GM12878 (cell line): Measurements from ENCODE around the gene C22orf15. TPM values are rescaled to one million over a fixed set of nuclear protein-coding genes. Genes with fewer than 3 reads are reported as not detected.

Source experiments
- ATAC-seq: fragments of 200-7000 bp; cut with Tn5 transposase; 3 replicates; pipeline ENCODE4 v1.9.1; 2020; ENCODE audit warnings: mild to moderate bottlenecking, moderate library complexity
- BruUV-seq: library from RNA; stranded (reverse); fragments of 400-500 nt; replicated peaks from 2 replicates; lab custom pipeline; 2021; lab: Mats Ljungman, UMichigan
- CTCF ChIA-PET: fragments of 300-600 bp; sonication (Branson Sonifier 250); formaldehyde crosslinking; extraction: SDS; loops from one replicate; lab custom pipeline; 2021; ENCODE audit warnings: inconsistent platforms; lab: Yijun Ruan, JAX
- POLR2A ChIA-PET: fragments of 350-600 bp; formaldehyde crosslinking; extraction: SDS; loops from one replicate; lab custom pipeline; 2021; ENCODE audit warnings: inconsistent platforms; lab: Charles Lee
- RAD21 ChIA-PET: fragments of 300-600 bp; sonication (Branson Sonifier 250); formaldehyde crosslinking; loops from one replicate; lab custom pipeline; 2023; ENCODE audit warnings: antibody characterized with exemption; ENCODE audit not compliant: unreplicated experiment; lab: Charles Lee
- SMC1A ChIA-PET: fragments of 300-600 bp; sonication (Branson Sonifier 250); formaldehyde crosslinking; loops from one replicate; lab custom pipeline; 2023; ENCODE audit not compliant: unreplicated experiment, uncharacterized antibody; lab: Charles Lee
- DNase-seq: peaks from one replicate; pipeline ENCODE4 v3.0.0-alpha.2; 2011; ENCODE audit warnings: low read depth, low spot score
- FAIRE-seq: peaks from 3 replicates; lab custom pipeline; 2011; peaks lifted over from hg19 to GRCh38; lab: Jason Lieb, UNC
- H2AFZ ChIP-seq: 2 replicates; pipeline ENCODE4 v1.6.0; 2011; ENCODE audit warnings: low read depth, low read length, control low read depth; ENCODE audit not compliant: control insufficient read depth
- H3K27ac ChIP-seq: 2 replicates; pipeline ENCODE4 v1.5.1; 2011; ENCODE audit warnings: control low read depth; ENCODE audit not compliant: control insufficient read depth, insufficient read depth
- H3K27me3 ChIP-seq, 2 experiments: replicated peaks in 1 of 2; 2 replicates each; pipeline versions ENCODE4 v1.6.0 to v1.6.1; 2011; ENCODE audit warnings: low read length in 1 of 2; ENCODE audit not compliant: control insufficient read depth in 2 of 2, insufficient read depth in 2 of 2
- H3K36me3 ChIP-seq, 2 experiments: 2 replicates each; pipeline ENCODE4 v1.5.1; 2011; ENCODE audit warnings: low read length in 1 of 2; ENCODE audit not compliant: control insufficient read depth in 2 of 2, insufficient read depth in 2 of 2
- H3K4me1 ChIP-seq: 2 replicates; pipeline ENCODE4 v1.6.1; 2011; ENCODE audit warnings: mild to moderate bottlenecking, low read length, moderate library complexity, mixed read lengths; ENCODE audit not compliant: control insufficient read depth, insufficient read depth
- H3K4me2 ChIP-seq: 2 replicates; pipeline ENCODE4 v1.6.0; 2011; ENCODE audit warnings: control low read depth; ENCODE audit not compliant: control insufficient read depth, insufficient read depth
- H3K4me3 ChIP-seq: fragments of 200-600 bp; sonication (generic); 2 replicates; pipeline ENCODE4 v1.5.1; 2016
- H3K79me2 ChIP-seq: 2 replicates; pipeline ENCODE4 v1.6.0; 2011; ENCODE audit warnings: low read length; ENCODE audit not compliant: control insufficient read depth, insufficient read depth
- H3K9ac ChIP-seq: 2 replicates; pipeline ENCODE4 v1.8.0; 2011; ENCODE audit warnings: low read length, control low read depth, mixed read lengths; ENCODE audit not compliant: control insufficient read depth, insufficient read depth
- H3K9me3 ChIP-seq: replicated peaks from 3 replicates; pipeline ENCODE4 v1.5.1; 2011; ENCODE audit warnings: mild to moderate bottlenecking, low read length; ENCODE audit not compliant: control insufficient read depth, insufficient read depth
- H4K20me1 ChIP-seq: 2 replicates; pipeline ENCODE4 v1.6.0; 2011; ENCODE audit not compliant: control insufficient read depth, insufficient read depth
- ATF2 ChIP-seq: IDR thresholded peaks from 2 replicates; pipeline ENCODE4 v1.6.1; 2012; ENCODE audit warnings: low read length, inconsistent platforms
- ATF3 ChIP-seq: IDR thresholded peaks from 2 replicates; pipeline ENCODE4 v1.6.1; 2011; ENCODE audit warnings: low read depth, mild to moderate bottlenecking, low read length, moderate library complexity, borderline replicate concordance; ENCODE audit errors: extremely low read depth
- ETV6 ChIP-seq, 2 experiments: fragments of 450-650 bp in 1 of 2; IDR thresholded peaks in 1 of 2; conservative IDR thresholded peaks in 1 of 2; 2 replicates each; pipeline ENCODE4 v1.6.1; 2014; ENCODE audit warnings: antibody characterized with exemption in 1 of 2, borderline replicate concordance in 1 of 2, low read depth in 1 of 2, mild to moderate bottlenecking in 1 of 2, moderate library complexity in 1 of 2
- HSF1 ChIP-seq: fragments of 150-350 bp; IDR thresholded peaks from 2 replicates; pipeline ENCODE4 v1.6.1; 2014; ENCODE audit warnings: mild to moderate bottlenecking, low read depth, low read length
- IKZF2 ChIP-seq, 2 experiments: fragments of 450-650 bp; IDR thresholded peaks; 2 replicates each; pipeline ENCODE4 v1.6.1; 2017; ENCODE audit warnings: mild to moderate bottlenecking in 2 of 2, moderate library complexity in 2 of 2
- IRF4 ChIP-seq: IDR thresholded peaks from 2 replicates; pipeline ENCODE4 v1.6.1; 2011; ENCODE audit warnings: low read depth, low read length
- LARP7 ChIP-seq: fragments of 450-650 bp; IDR thresholded peaks from 2 replicates; pipeline ENCODE4 v1.6.1; 2017; ENCODE audit warnings: mild to moderate bottlenecking
- MAX ChIP-seq: IDR thresholded peaks from 2 replicates; pipeline ENCODE4 v1.6.1; 2012; ENCODE audit warnings: low read depth, low read length, improper control_type of control experiment
- PKNOX1 ChIP-seq: fragments of 450-650 bp; IDR thresholded peaks from 2 replicates; pipeline ENCODE4 v1.6.1; 2016; ENCODE audit warnings: mild to moderate bottlenecking
- RUNX3 ChIP-seq: IDR thresholded peaks from 2 replicates; pipeline ENCODE4 v1.6.1; 2012; ENCODE audit warnings: low read length, inconsistent platforms
- SUZ12 ChIP-seq: fragments of 200-600 bp; sonication (generic); IDR thresholded peaks from one replicate; pipeline ENCODE4 v1.6.1; 2018; ENCODE audit warnings: antibody characterized with exemption, mild to moderate bottlenecking; ENCODE audit not compliant: unreplicated experiment
- ZNF687 ChIP-seq: fragments of 450-650 bp; IDR thresholded peaks from 2 replicates; pipeline ENCODE4 v1.6.1; 2017; ENCODE audit warnings: mild to moderate bottlenecking, moderate library complexity
- WGBS: methylation state at CpG from one replicate; pipeline ENCODE4 v1.1.6; 2016; ENCODE audit warnings: low lambda C conversion rate; ENCODE audit not compliant: insufficient replicate concordance, insufficient coverage; ENCODE audit errors: missing lambda C conversion rate; 5-methylcytosine and 5-hydroxymethylcytosine counted together
- in situ Hi-C: fragments of 300-500 bp; cut with MboI; formaldehyde crosslinking; loops from 9 replicates; pipeline ENCODE4 v1.14.3; 2018; ENCODE audit warnings: mixed read lengths
- intact Hi-C: fragments of 100-400 bp; cut with micrococcal nuclease; formaldehyde crosslinking; loops from one replicate; pipeline ENCODE4 v1.14.2; 2022; ENCODE audit not compliant: unreplicated experiment
- polyA plus RNA-seq, 11 experiments: library from polyadenylated mRNA; depleted of rRNA in 4 of 11; unstranded in 6 of 11; stranded (reverse) in 5 of 11; fragments of >200 nt; fragmentation: Nextera tagmentation in 4 of 11; fragmentation: Illumina TruSeq in 1 of 11; extraction: Ambion mirVana in 4 of 11; extraction: Trizol in 1 of 11; gene quantifications; 1 replicate in 1 of 11; 2 replicates in 10 of 11; pipeline versions ENCODE4 v1.2.1 to v1.2.3, GENCODE V29; 2011 to 2016; ENCODE audit warnings: inconsistent platforms in 2 of 11, missing spikeins in 2 of 11, low read depth in 1 of 11
- total RNA-seq, 4 experiments: library from RNA; depleted of rRNA in 3 of 4; stranded (reverse); fragments of >200 nt in 3 of 4; fragmentation: Illumina TruSeq in 1 of 4; extraction: Trizol in 1 of 4; gene quantifications; 2 replicates each; pipeline versions ENCODE4 v1.2.1 to v1.2.3, GENCODE V29; 2013 to 2021

Gene C22orf15
- total and polyA plus RNA-seq, 10 of the 15 experiments (the other 5 are each of a cell fraction or from before 2014, with no cell fraction given) = 0.05 to 0.47 (median 0.13) TPM; not detected in 3

GRCh38 chr22:23801238-23801821 lies 38.5 kb downstream of the C22orf15 start:
- Histone ChIP-seq H3K4me1 (peaks cover 83% of the 10 kb centered on the region), H3K36me3 (peaks cover 18 to 31% of the 10 kb centered on the region in 2 experiments), H4K20me1 (no peaks in the 10 kb centered on the region), H3K4me2 (peak overlapping the region; percentile 19), H3K9ac (peak overlapping the region; percentile 53; the same call in 1 of the 2 replicates), H3K79me2 (peaks cover 34% of the 10 kb centered on the region), H3K27me3 (no peaks in the 10 kb centered on the region), H3K27ac (peak overlapping the region; percentile 89), H2AFZ (no peak overlapping the region), H3K4me3 (no peak overlapping the region), H3K9me3 (no peaks in the 10 kb centered on the region)
- RAD21 ChIA-PET = interaction anchor here (2.6 kb wide), 1 partner anchor 44 kb away, joined by 9 read pairs; no protein-coding TSS in a partner anchor
- intact Hi-C loops = loop anchor here (2.0 kb wide), 1 partner anchor 37 kb away; the partner anchor contains the start of gene DERL3
- no TSS peak for BruUV-seq
- in situ Hi-C loops = no loop called here
- WGBS = 26% methylated on average over 11 of the region's 11 CpGs
- POLR2A ChIA-PET = no interaction called here
- no peak for DNase-seq
- no peak for FAIRE-seq
- ATAC-seq = peak; percentile 8; the same call in 2 of the 3 replicates
- SMC1A ChIA-PET = interaction anchor here (1.2 to 1.7 kb wide), 3 partner anchors 12 to 26 kb away, joined by 3 to 5 read pairs (median 3); partner anchors contain the start of gene SMARCB1
- CTCF ChIA-PET = interaction anchor here (0.7 to 1.1 kb wide), 3 partner anchors 37 to 93 kb away, joined by 3 to 5 read pairs (median 4); partner anchors contain the start of genes DERL3 and MIF
- TF ChIP-seq ZNF687 (peak; percentile 96), SUZ12 (no peak), RUNX3 (no peak), LARP7 (0 out of 2 replicates have a peak, but pooled peaks have one; percentile 11), IRF4 (no peak), IKZF2 (IDR thresholded peaks at IDR 0.05) (0 out of 4 replicates have a peak, but pooled peaks of 1 of the 2 experiments have one; percentile 7), ATF3 (no peak), PKNOX1 (no peak), MAX (no peak), ATF2 (no peak), ETV6 (conservative IDR thresholded peaks at IDR 0.05 in 1 of 2, IDR thresholded peaks at IDR 0.05 in 1 of 2; ENCODE audit: borderline replicate concordance in 1 of 2, low read depth in 1 of 2) (0 out of 4 replicates have a peak, but pooled peaks of 1 of the 2 experiments have one; percentile 7), HSF1 (no peak)
